ENCODE measurements around the gene SLC9A9.

Gene SLC9A9

GRCh38 chr3:143273975-143274690 is 574.1 kb downstream of the SLC9A9 start:
- Histone ChIP-seq H3K9ac (ENCODE audit: low read depth, low read length) (no peak overlapping the region), H3K36me3 (ENCODE audit: insufficient read depth, low read length) (no peaks in the 10 kb centered on the region), H3K9me3 (ENCODE audit: insufficient read depth, low read length, severe bottlenecking) (no peaks in the 10 kb centered on the region), H3K27me3 (ENCODE audit: insufficient read depth, low read length, poor library complexity) (no peaks in the 10 kb centered on the region), H4K20me1 (ENCODE audit: insufficient read depth, low read length) (no peaks in the 10 kb centered on the region), H3K4me1 (ENCODE audit: insufficient read depth, low read length) (peaks cover 31% of the 10 kb centered on the region), H2AFZ (ENCODE audit: low read depth, low read length) (no peak overlapping the region), H3K4me3 (ENCODE audit: low read depth in 1 of 2, low read length in 2 of 2) (no peak overlapping the region), H3K27ac (ENCODE audit: low read length) (no peak overlapping the region), H3K79me2 (ENCODE audit: insufficient read depth, low read length) (no peaks in the 10 kb centered on the region), H3K4me2 (ENCODE audit: insufficient read depth, low read length) (no peak overlapping the region)
- TF ChIP-seq EZH2 (IDR thresholded peaks at IDR 0.05; ENCODE audit: borderline replicate concordance, low read depth, low read length, severe bottlenecking): no peak
- TF ChIP-seq CTCF (IDR thresholded peaks at IDR 0.05; ENCODE audit: borderline replicate concordance, extremely low read depth, low read length, poor library complexity, severe bottlenecking): no peak
- DNase-seq (no peak), ATAC-seq (ENCODE audit: insufficient read depth, low read depth) (no peak)

GRCh38 chr3:143271136-143271535 is 577.1 kb downstream of the SLC9A9 start:
- Histone ChIP-seq H3K9me3 (ENCODE audit: insufficient read depth, low read length, severe bottlenecking) (no peaks in the 10 kb centered on the region), H3K4me2 (ENCODE audit: insufficient read depth, low read length) (no peak overlapping the region), H3K4me1 (ENCODE audit: insufficient read depth, low read length) (peaks cover 12% of the 10 kb centered on the region), H3K9ac (ENCODE audit: low read depth, low read length) (no peak overlapping the region), H3K4me3 (ENCODE audit: low read depth in 1 of 2, low read length in 2 of 2) (no peak overlapping the region), H3K79me2 (ENCODE audit: insufficient read depth, low read length) (no peaks in the 10 kb centered on the region), H2AFZ (ENCODE audit: low read depth, low read length) (no peak overlapping the region), H3K27ac (ENCODE audit: low read length) (no peak overlapping the region), H3K36me3 (ENCODE audit: insufficient read depth, low read length) (no peaks in the 10 kb centered on the region), H4K20me1 (ENCODE audit: insufficient read depth, low read length) (no peaks in the 10 kb centered on the region), H3K27me3 (ENCODE audit: insufficient read depth, low read length, poor library complexity) (no peaks in the 10 kb centered on the region)
- no peak for DNase-seq
- TF ChIP-seq EZH2 (IDR thresholded peaks at IDR 0.05; ENCODE audit: borderline replicate concordance, low read depth, low read length, severe bottlenecking) (no peak), CTCF (IDR thresholded peaks at IDR 0.05; ENCODE audit: borderline replicate concordance, extremely low read depth, low read length, poor library complexity, severe bottlenecking) (no peak)
- no peak for ATAC-seq (ENCODE audit: insufficient read depth, low read depth)

- DNase-seq (no peak), ATAC-seq (ENCODE audit: insufficient read depth, low read depth) (no peak)
- no peaks in the 10 kb centered on the region for H3K27me3 ChIP-seq (ENCODE audit: insufficient read depth, low read length, poor library complexity)
- H3K4me1 ChIP-seq (ENCODE audit: insufficient read depth, low read length): peaks cover 14% of the 10 kb centered on the region
- no peak overlapping the region for H2AFZ ChIP-seq (ENCODE audit: low read depth, low read length)
- H3K9ac ChIP-seq (ENCODE audit: low read depth, low read length): no peak overlapping the region
- no peak overlapping the region for H3K4me3 ChIP-seq (ENCODE audit: low read depth in 1 of 2, low read length in 2 of 2)
- no peaks in the 10 kb centered on the region for H3K9me3 ChIP-seq (ENCODE audit: insufficient read depth, low read length, severe bottlenecking)
- H3K27ac ChIP-seq (ENCODE audit: low read length): no peak overlapping the region
- no peak for TF ChIP-seq EZH2 (IDR thresholded peaks at IDR 0.05; ENCODE audit: borderline replicate concordance, low read depth, low read length, severe bottlenecking)
- no peak for TF ChIP-seq CTCF (IDR thresholded peaks at IDR 0.05; ENCODE audit: borderline replicate concordance, extremely low read depth, low read length, poor library complexity, severe bottlenecking)
- no peaks in the 10 kb centered on the region for H3K79me2 ChIP-seq (ENCODE audit: insufficient read depth, low read length)
- no peaks in the 10 kb centered on the region for H4K20me1 ChIP-seq (ENCODE audit: insufficient read depth, low read length)
- no peaks in the 10 kb centered on the region for H3K36me3 ChIP-seq (ENCODE audit: insufficient read depth, low read length)
- H3K4me2 ChIP-seq (ENCODE audit: insufficient read depth, low read length): no peak overlapping the region
Measured at GRCh38 chr3:143269741-143270140, 578.5 kb downstream of the SLC9A9 start.

Measured in DND-41 (cell line).